ENCODE measurements around the gene POLR3B. TPM values are rescaled to one million over a fixed set of nuclear protein-coding genes. Genes with fewer than 3 reads are reported as not detected.

Gene POLR3B
- total and polyA plus RNA-seq, 4 donors = 5.4 to 12.2 (median 7.0) TPM

GRCh38 chr12:106321139-106321850 is 36.3 kb upstream of the POLR3B start:
- no peak for DNase-seq (ENCODE audit: low spot score)
- no peak overlapping the region for H3K4me3 ChIP-seq (ENCODE audit: low read depth in 1 of 3, low read length in 3 of 3)
- TF ChIP-seq HNF4A (conservative IDR thresholded peaks at IDR 0.05) (no peak), HNF4G (IDR thresholded peaks at IDR 0.05) (no peak), EGR1 (IDR thresholded peaks at IDR 0.05; ENCODE audit: low read depth in 2 of 2) (no peak), YY1 (IDR thresholded peaks at IDR 0.05) (no peak), MAX (IDR thresholded peaks at IDR 0.05) (no peak), CTCF (IDR thresholded peaks at IDR 0.05; ENCODE audit: low read depth, low read length, missing input control) (no peak), REST (IDR thresholded peaks at IDR 0.05) (no peak)
- TF ChIP-seq, protein P1, sequence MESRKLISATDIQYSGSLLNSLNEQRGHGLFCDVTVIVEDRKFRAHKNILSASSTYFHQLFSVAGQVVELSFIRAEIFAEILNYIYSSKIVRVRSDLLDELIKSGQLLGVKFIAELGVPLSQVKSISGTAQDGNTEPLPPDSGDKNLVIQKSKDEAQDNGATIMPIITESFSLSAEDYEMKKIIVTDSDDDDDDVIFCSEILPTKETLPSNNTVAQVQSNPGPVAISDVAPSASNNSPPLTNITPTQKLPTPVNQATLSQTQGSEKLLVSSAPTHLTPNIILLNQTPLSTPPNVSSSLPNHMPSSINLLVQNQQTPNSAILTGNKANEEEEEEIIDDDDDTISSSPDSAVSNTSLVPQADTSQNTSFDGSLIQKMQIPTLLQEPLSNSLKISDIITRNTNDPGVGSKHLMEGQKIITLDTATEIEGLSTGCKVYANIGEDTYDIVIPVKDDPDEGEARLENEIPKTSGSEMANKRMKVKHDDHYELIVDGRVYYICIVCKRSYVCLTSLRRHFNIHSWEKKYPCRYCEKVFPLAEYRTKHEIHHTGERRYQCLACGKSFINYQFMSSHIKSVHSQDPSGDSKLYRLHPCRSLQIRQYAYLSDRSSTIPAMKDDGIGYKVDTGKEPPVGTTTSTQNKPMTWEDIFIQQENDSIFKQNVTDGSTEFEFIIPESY (IDR thresholded peaks at IDR 0.05) = no peak
- H3K9ac ChIP-seq (ENCODE audit: low read depth in 1 of 2, low read length in 2 of 2) = no peak overlapping the region
- no peaks in the 10 kb centered on the region for H3K9me3 ChIP-seq (ENCODE audit: control insufficient read depth in 4 of 4, low read length in 3 of 4)
- H3K36me3 ChIP-seq (ENCODE audit: control insufficient read depth in 4 of 4, insufficient read depth in 3 of 4, low read depth in 1 of 4, low read length in 3 of 4) = peaks cover 2 to 29% (median 23%) of the 10 kb centered on the region in 4 donors
- H3K27ac ChIP-seq (ENCODE audit: low read depth in 1 of 2, low read length in 2 of 2) = no peak overlapping the region
- H3K4me1 ChIP-seq (ENCODE audit: control insufficient read depth in 4 of 4, insufficient read depth in 4 of 4, low read length in 3 of 4) = peaks cover 0 to 5% (median 0%) of the 10 kb centered on the region in 4 donors
- WGBS = 44% methylated on average over 7 of the region's 7 CpGs
- no peaks in the 10 kb centered on the region for H3K27me3 ChIP-seq (ENCODE audit: control insufficient read depth in 4 of 4, insufficient read depth in 4 of 4, low read length in 3 of 4)

- TF ChIP-seq NR2F2 (IDR thresholded peaks at IDR 0.05) = no peak
- TF ChIP-seq CTCF (IDR thresholded peaks at IDR 0.05; ENCODE audit: low read depth, low read length, missing input control) = no peak
- no peak for TF ChIP-seq EGR1 (IDR thresholded peaks at IDR 0.05; ENCODE audit: low read depth in 2 of 2)
- DNase-seq (ENCODE audit: low spot score) = no peak
- H3K9ac ChIP-seq (ENCODE audit: low read depth in 1 of 2, low read length in 2 of 2) = no peak overlapping the region
- no peak overlapping the region for H3K4me3 ChIP-seq (ENCODE audit: low read depth in 1 of 3, low read length in 3 of 3)
- H3K27ac ChIP-seq (ENCODE audit: low read depth in 1 of 2, low read length in 2 of 2) = no peak overlapping the region
- WGBS = 97% methylated on average over 2 of the region's 2 CpGs
- H3K36me3 ChIP-seq (ENCODE audit: control insufficient read depth in 4 of 4, insufficient read depth in 3 of 4, low read depth in 1 of 4, low read length in 3 of 4) = peaks cover under 1 to 27% (median 21%) of the 10 kb centered on the region in 4 donors
- no peaks in the 10 kb centered on the region for H3K9me3 ChIP-seq (ENCODE audit: control insufficient read depth in 4 of 4, low read length in 3 of 4)
- no peaks in the 10 kb centered on the region for H3K27me3 ChIP-seq (ENCODE audit: control insufficient read depth in 4 of 4, insufficient read depth in 4 of 4, low read length in 3 of 4)
- no peaks in the 10 kb centered on the region for H3K4me1 ChIP-seq (ENCODE audit: control insufficient read depth in 4 of 4, insufficient read depth in 4 of 4, low read length in 3 of 4)
Observed at GRCh38 chr12:106323537-106323936, 34.0 kb upstream of the POLR3B start.

All from liver (tissue), 9 donors.